ENCODE measurements around the gene RPS15.

- TF ChIP-seq CTCF (IDR thresholded peaks at IDR 0.05; ENCODE audit: low read length) (no peak), EZH2 (IDR thresholded peaks at IDR 0.05; ENCODE audit: borderline replicate concordance, low read length) (no peak)
Measured at GRCh38 chr19:1474765-1475351, 36.7 kb downstream of the RPS15 start.
